GM12878 (cell line): Measurements from ENCODE around the gene ADGRD1. TPM values are rescaled to one million over a fixed set of nuclear protein-coding genes. Genes with fewer than 3 reads are reported as not detected.

Experiments
- ATAC-seq: fragments of 200-7000 bp; cut with Tn5 transposase; 3 replicates; pipeline ENCODE4 v1.9.1; 2020; ENCODE audit warnings: mild to moderate bottlenecking, moderate library complexity
- BruUV-seq: library from RNA; stranded (reverse); fragments of 400-500 nt; replicated peaks from 2 replicates; lab custom pipeline; 2021; lab: Mats Ljungman, UMichigan
- CTCF ChIA-PET: fragments of 300-600 bp; sonication (Branson Sonifier 250); formaldehyde crosslinking; extraction: SDS; loops from one replicate; lab custom pipeline; 2021; ENCODE audit warnings: inconsistent platforms; lab: Yijun Ruan, JAX
- POLR2A ChIA-PET: fragments of 350-600 bp; formaldehyde crosslinking; extraction: SDS; loops from one replicate; lab custom pipeline; 2021; ENCODE audit warnings: inconsistent platforms; lab: Charles Lee
- RAD21 ChIA-PET: fragments of 300-600 bp; sonication (Branson Sonifier 250); formaldehyde crosslinking; loops from one replicate; lab custom pipeline; 2023; ENCODE audit warnings: antibody characterized with exemption; ENCODE audit not compliant: unreplicated experiment; lab: Charles Lee
- SMC1A ChIA-PET: fragments of 300-600 bp; sonication (Branson Sonifier 250); formaldehyde crosslinking; loops from one replicate; lab custom pipeline; 2023; ENCODE audit not compliant: unreplicated experiment, uncharacterized antibody; lab: Charles Lee
- DNase-seq: peaks from one replicate; pipeline ENCODE4 v3.0.0-alpha.2; 2011; ENCODE audit warnings: low read depth, low spot score
- FAIRE-seq: peaks from 3 replicates; lab custom pipeline; 2011; peaks lifted over from hg19 to GRCh38; lab: Jason Lieb, UNC
- H2AFZ ChIP-seq: 2 replicates; pipeline ENCODE4 v1.6.0; 2011; ENCODE audit warnings: low read depth, low read length, control low read depth; ENCODE audit not compliant: control insufficient read depth
- H3K27ac ChIP-seq: 2 replicates; pipeline ENCODE4 v1.5.1; 2011; ENCODE audit warnings: control low read depth; ENCODE audit not compliant: control insufficient read depth, insufficient read depth
- H3K27me3 ChIP-seq, 2 experiments: replicated peaks in 1 of 2; 2 replicates each; pipeline versions ENCODE4 v1.6.0 to v1.6.1; 2011; ENCODE audit warnings: low read length in 1 of 2; ENCODE audit not compliant: control insufficient read depth in 2 of 2, insufficient read depth in 2 of 2
- H3K36me3 ChIP-seq, 2 experiments: 2 replicates each; pipeline ENCODE4 v1.5.1; 2011; ENCODE audit warnings: low read length in 1 of 2; ENCODE audit not compliant: control insufficient read depth in 2 of 2, insufficient read depth in 2 of 2
- H3K4me1 ChIP-seq: 2 replicates; pipeline ENCODE4 v1.6.1; 2011; ENCODE audit warnings: mild to moderate bottlenecking, low read length, moderate library complexity, mixed read lengths; ENCODE audit not compliant: control insufficient read depth, insufficient read depth
- H3K4me2 ChIP-seq: 2 replicates; pipeline ENCODE4 v1.6.0; 2011; ENCODE audit warnings: control low read depth; ENCODE audit not compliant: control insufficient read depth, insufficient read depth
- H3K4me3 ChIP-seq: fragments of 200-600 bp; sonication (generic); 2 replicates; pipeline ENCODE4 v1.5.1; 2016
- H3K79me2 ChIP-seq: 2 replicates; pipeline ENCODE4 v1.6.0; 2011; ENCODE audit warnings: low read length; ENCODE audit not compliant: control insufficient read depth, insufficient read depth
- H3K9ac ChIP-seq: 2 replicates; pipeline ENCODE4 v1.8.0; 2011; ENCODE audit warnings: low read length, control low read depth, mixed read lengths; ENCODE audit not compliant: control insufficient read depth, insufficient read depth
- H3K9me3 ChIP-seq: replicated peaks from 3 replicates; pipeline ENCODE4 v1.5.1; 2011; ENCODE audit warnings: mild to moderate bottlenecking, low read length; ENCODE audit not compliant: control insufficient read depth, insufficient read depth
- H4K20me1 ChIP-seq: 2 replicates; pipeline ENCODE4 v1.6.0; 2011; ENCODE audit not compliant: control insufficient read depth, insufficient read depth
- BACH1 ChIP-seq: fragments of 450-650 bp; IDR thresholded peaks from 2 replicates; pipeline ENCODE4 v1.6.1; 2017; ENCODE audit warnings: mild to moderate bottlenecking, borderline replicate concordance
- CBFB ChIP-seq: IDR thresholded peaks from 2 replicates; pipeline ENCODE4 v1.6.1; 2016; ENCODE audit warnings: antibody characterized with exemption, low read depth
- CEBPB ChIP-seq, 2 experiments: fragments of 150-350 bp in 1 of 2; IDR thresholded peaks; 2 replicates each; pipeline ENCODE4 v1.6.1; 2012 to 2014; ENCODE audit warnings: low read depth in 2 of 2, low read length in 2 of 2, borderline replicate concordance in 1 of 2, inconsistent platforms in 1 of 2
- CREB1 ChIP-seq: IDR thresholded peaks from 2 replicates; pipeline ENCODE4 v1.6.1; 2012; ENCODE audit warnings: low read depth, mild to moderate bottlenecking, inconsistent platforms
- FOXK2 ChIP-seq: fragments of 450-650 bp; IDR thresholded peaks from 2 replicates; pipeline ENCODE4 v1.6.1; 2017; ENCODE audit warnings: mild to moderate bottlenecking, moderate library complexity
- FOXM1 ChIP-seq: IDR thresholded peaks from 2 replicates; pipeline ENCODE4 v1.6.1; 2012; ENCODE audit warnings: low read depth, mild to moderate bottlenecking, inconsistent platforms, low read length, moderate library complexity
- MEF2B ChIP-seq: fragments of 450-650 bp; IDR thresholded peaks from 2 replicates; pipeline ENCODE4 v1.6.1; 2018; ENCODE audit warnings: mild to moderate bottlenecking, moderate library complexity; ENCODE audit not compliant: partially characterized antibody, poor library complexity, severe bottlenecking
- MXI1 ChIP-seq: fragments of 150-350 bp; IDR thresholded peaks from 2 replicates; pipeline ENCODE4 v1.6.1; 2011; ENCODE audit warnings: low read depth, mild to moderate bottlenecking, inconsistent platforms, low read length, improper control_type of control experiment
- NBN ChIP-seq: fragments of 450-650 bp; IDR thresholded peaks from 2 replicates; pipeline ENCODE4 v1.6.1; 2016
- NFIC ChIP-seq: IDR thresholded peaks from 2 replicates; pipeline ENCODE4 v1.6.1; 2012; ENCODE audit warnings: low read depth, mild to moderate bottlenecking, inconsistent platforms, low read length, moderate library complexity
- RAD51 ChIP-seq: fragments of 450-650 bp; IDR thresholded peaks from 2 replicates; pipeline ENCODE4 v1.6.1; 2016; ENCODE audit warnings: moderate library complexity, mild to moderate bottlenecking, inconsistent platforms
- SMARCA5 ChIP-seq: fragments of 450-650 bp; IDR thresholded peaks from 2 replicates; pipeline ENCODE4 v1.6.1; 2017; ENCODE audit warnings: mild to moderate bottlenecking
- SP1 ChIP-seq: IDR thresholded peaks from one replicate; pipeline ENCODE4 v1.6.1; 2011; ENCODE audit warnings: low read depth, low read length
- SUPT20H ChIP-seq: IDR thresholded peaks from 2 replicates; pipeline ENCODE4 v1.6.1; 2011; ENCODE audit warnings: low read depth, mild to moderate bottlenecking, low read length, moderate library complexity, borderline replicate concordance; ENCODE audit not compliant: control insufficient read depth
- TCF12 ChIP-seq: IDR thresholded peaks from 2 replicates; pipeline ENCODE4 v1.6.1; 2011; ENCODE audit warnings: low read depth, mild to moderate bottlenecking, low read length
- ZSCAN29 ChIP-seq: fragments of 450-650 bp; IDR thresholded peaks from 2 replicates; pipeline ENCODE4 v1.6.1; 2017; ENCODE audit warnings: mild to moderate bottlenecking, moderate library complexity
- WGBS: methylation state at CpG from one replicate; pipeline ENCODE4 v1.1.6; 2016; ENCODE audit warnings: low lambda C conversion rate; ENCODE audit not compliant: insufficient replicate concordance, insufficient coverage; ENCODE audit errors: missing lambda C conversion rate; 5-methylcytosine and 5-hydroxymethylcytosine counted together
- in situ Hi-C: fragments of 300-500 bp; cut with MboI; formaldehyde crosslinking; loops from 9 replicates; pipeline ENCODE4 v1.14.3; 2018; ENCODE audit warnings: mixed read lengths
- intact Hi-C: fragments of 100-400 bp; cut with micrococcal nuclease; formaldehyde crosslinking; loops from one replicate; pipeline ENCODE4 v1.14.2; 2022; ENCODE audit not compliant: unreplicated experiment
- polyA plus RNA-seq, 11 experiments: library from polyadenylated mRNA; depleted of rRNA in 4 of 11; unstranded in 6 of 11; stranded (reverse) in 5 of 11; fragments of >200 nt; fragmentation: Nextera tagmentation in 4 of 11; fragmentation: Illumina TruSeq in 1 of 11; extraction: Ambion mirVana in 4 of 11; extraction: Trizol in 1 of 11; gene quantifications; 1 replicate in 1 of 11; 2 replicates in 10 of 11; pipeline versions ENCODE4 v1.2.1 to v1.2.3, GENCODE V29; 2011 to 2016; ENCODE audit warnings: inconsistent platforms in 2 of 11, missing spikeins in 2 of 11, low read depth in 1 of 11
- total RNA-seq, 4 experiments: library from RNA; depleted of rRNA in 3 of 4; stranded (reverse); fragments of >200 nt in 3 of 4; fragmentation: Illumina TruSeq in 1 of 4; extraction: Trizol in 1 of 4; gene quantifications; 2 replicates each; pipeline versions ENCODE4 v1.2.1 to v1.2.3, GENCODE V29; 2013 to 2021
- TF ChIP-seq, protein P1 (sequence below): IDR thresholded peaks from 2 replicates; pipeline ENCODE4 v1.6.1; 2011; ENCODE audit warnings: low read depth, low read length, improper control_type of control experiment, borderline replicate concordance

The ADGRD1 gene
- total and polyA plus RNA-seq, 10 of the 15 experiments (the other 5 are each of a cell fraction or from before 2014, with no cell fraction given): 0.15 to 12.7 (median 1.2) TPM

- TF ChIP-seq TCF12: peak; percentile 43; the same call in 1 of the 2 replicates
Observed at GRCh38 chr12:130966443-130967030, 12.8 kb downstream of the ADGRD1 start (continued).

GRCh38 chr12:130967636-130968035 is 13.9 kb downstream of the ADGRD1 start:
- Histone ChIP-seq H3K79me2 (no peaks in the 10 kb centered on the region), H3K27ac (no peak overlapping the region), H3K4me3 (no peak overlapping the region), H3K9ac (no peak overlapping the region), H4K20me1 (no peaks in the 10 kb centered on the region), H3K27me3 (no peaks in the 10 kb centered on the region), H2AFZ (no peak overlapping the region), H3K4me1 (peaks cover 5% of the 10 kb centered on the region; the same call in 1 of the 2 replicates), H3K4me2 (no peak overlapping the region), H3K9me3 (no peaks in the 10 kb centered on the region), H3K36me3 (no peaks in the 10 kb centered on the region)
- ChIA-PET CTCF (interaction anchor here (1.3 kb wide), 1 partner anchor 12 kb away, joined by 3 read pairs; no protein-coding TSS in a partner anchor), RAD21 (interaction anchor here (1.1 kb wide), 1 partner anchor 12 kb away, joined by 4 read pairs; no protein-coding TSS in a partner anchor), SMC1A (interaction anchor here (1.0 to 3.6 kb wide), 4 partner anchors 14 to 35 kb away, joined by 3 to 23 read pairs (median 6); partner anchors contain the start of gene ADGRD1), POLR2A (interaction anchor here (1.0 to 1.2 kb wide), 2 partner anchors 13 to 92 kb away, joined by 3 read pairs; no protein-coding TSS in a partner anchor)
- no TSS peak for BruUV-seq
- in situ Hi-C loops: no loop called here
- no peak for FAIRE-seq
- no peak for DNase-seq
- intact Hi-C loops: no loop called here
- WGBS: 86% methylated on average over 16 of the region's 16 CpGs
- TF ChIP-seq MEF2B (no peak), FOXM1 (no peak), SUPT20H (no peak), FOXK2 (no peak), BACH1 (no peak), ZSCAN29 (no peak), CREB1 (no peak), MXI1 (no peak), RAD51 (no peak), CEBPB (IDR thresholded peaks at IDR 0.05; ENCODE audit: borderline replicate concordance in 1 of 2, low read depth in 2 of 2, low read length in 2 of 2) (no peak), TCF12 (no peak), NFIC (no peak), NBN (no peak), SMARCA5 (no peak), CBFB (no peak), SP1 (no peak)
- TF ChIP-seq, protein P1, sequence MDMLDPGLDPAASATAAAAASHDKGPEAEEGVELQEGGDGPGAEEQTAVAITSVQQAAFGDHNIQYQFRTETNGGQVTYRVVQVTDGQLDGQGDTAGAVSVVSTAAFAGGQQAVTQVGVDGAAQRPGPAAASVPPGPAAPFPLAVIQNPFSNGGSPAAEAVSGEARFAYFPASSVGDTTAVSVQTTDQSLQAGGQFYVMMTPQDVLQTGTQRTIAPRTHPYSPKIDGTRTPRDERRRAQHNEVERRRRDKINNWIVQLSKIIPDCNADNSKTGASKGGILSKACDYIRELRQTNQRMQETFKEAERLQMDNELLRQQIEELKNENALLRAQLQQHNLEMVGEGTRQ: no peak
- ATAC-seq: no peak
